Measurements from ENCODE around the gene ST3GAL3.

ST3GAL3 gene

GRCh38 chr1:43962324-43962723, 255.0 kb downstream of the ST3GAL3 start:
- no peak overlapping the region for H4K8ac ChIP-seq (ENCODE audit: low read depth, low read length)
- WGBS (ENCODE audit: extremely low coverage, insufficient coverage, insufficient read length) = no CpG with 5 or more reads among the region's 2 CpGs
- no peak overlapping the region for H2BK12ac ChIP-seq (ENCODE audit: low read length)
- DNase-seq = no peak
- no peak overlapping the region for H2AFZ ChIP-seq (ENCODE audit: insufficient read depth, low read length, poor library complexity)
- H4K91ac ChIP-seq (ENCODE audit: low read depth, low read length) = no peak overlapping the region
- H3K4me3 ChIP-seq (ENCODE audit: low read depth, low read length) = no peak overlapping the region
- H3K79me1 ChIP-seq (ENCODE audit: low read length) = no peaks in the 10 kb centered on the region
- H3K23ac ChIP-seq (ENCODE audit: low read length) = no peak overlapping the region
- H3K4ac ChIP-seq (ENCODE audit: low read depth, low read length) = no peak overlapping the region
- no peaks in the 10 kb centered on the region for H3K27me3 ChIP-seq (ENCODE audit: insufficient read depth, low read length)
- no peak overlapping the region for H2AK5ac ChIP-seq (ENCODE audit: low read length)
- H3K4me1 ChIP-seq (ENCODE audit: control insufficient read depth in 1 of 2, insufficient read depth in 2 of 2, low read length in 2 of 2) = no peaks in the 10 kb centered on the region
- H3K9me3 ChIP-seq (ENCODE audit: insufficient read depth, low read depth, low read length) = no peaks in the 10 kb centered on the region
- H3K4me2 ChIP-seq (ENCODE audit: low read length) = no peak overlapping the region
- H2BK120ac ChIP-seq (ENCODE audit: insufficient read depth, low read length, poor library complexity) = no peak overlapping the region
- H3K14ac ChIP-seq (ENCODE audit: low read length) = no peak overlapping the region
- H4K12ac ChIP-seq (ENCODE audit: low read depth, low read length) = no peak overlapping the region
- H3K9ac ChIP-seq (ENCODE audit: low read length) = no peak overlapping the region
- no peak overlapping the region for H3K18ac ChIP-seq (ENCODE audit: low read length)
- H2BK5ac ChIP-seq (ENCODE audit: low read depth, low read length, poor library complexity) = no peak overlapping the region
- peaks cover 44 to 54% of the 10 kb centered on the region in 2 experiments for H3K36me3 ChIP-seq (ENCODE audit: control insufficient read depth in 1 of 2, insufficient read depth in 2 of 2, low read length in 2 of 2)
- no peaks in the 10 kb centered on the region for H3K79me2 ChIP-seq (ENCODE audit: control insufficient read depth, insufficient read depth, low read length, poor library complexity)
- no peak overlapping the region for H3K27ac ChIP-seq (ENCODE audit: low read depth, low read length)

GRCh38 chr1:43963006-43963405, 255.7 kb downstream of the ST3GAL3 start:
- Histone ChIP-seq H3K79me1 (ENCODE audit: low read length) (no peaks in the 10 kb centered on the region), H2AK5ac (ENCODE audit: low read length) (no peak overlapping the region)

GRCh38 chr1:43963890-43964289, 256.6 kb downstream of the ST3GAL3 start:
- Histone ChIP-seq H3K4ac (ENCODE audit: low read depth, low read length) (no peak overlapping the region), H3K27ac (ENCODE audit: low read depth, low read length) (no peak overlapping the region), H2BK12ac (ENCODE audit: low read length) (no peak overlapping the region), H3K18ac (ENCODE audit: low read length) (no peak overlapping the region), H2BK120ac (ENCODE audit: insufficient read depth, low read length, poor library complexity) (no peak overlapping the region), H3K79me1 (ENCODE audit: low read length) (no peaks in the 10 kb centered on the region), H4K8ac (ENCODE audit: low read depth, low read length) (no peak overlapping the region), H3K4me1 (ENCODE audit: control insufficient read depth in 1 of 2, insufficient read depth in 2 of 2, low read length in 2 of 2) (no peaks in the 10 kb centered on the region), H3K79me2 (ENCODE audit: control insufficient read depth, insufficient read depth, low read length, poor library complexity) (no peaks in the 10 kb centered on the region), H2AK5ac (ENCODE audit: low read length) (no peak overlapping the region), H3K27me3 (ENCODE audit: insufficient read depth, low read length) (no peaks in the 10 kb centered on the region), H3K14ac (ENCODE audit: low read length) (no peak overlapping the region), H4K12ac (ENCODE audit: low read depth, low read length) (no peak overlapping the region), H2AFZ (ENCODE audit: insufficient read depth, low read length, poor library complexity) (no peak overlapping the region), H3K23ac (ENCODE audit: low read length) (no peak overlapping the region), H3K36me3 (ENCODE audit: control insufficient read depth in 1 of 2, insufficient read depth in 2 of 2, low read length in 2 of 2) (peaks cover 35 to 42% of the 10 kb centered on the region in 2 experiments), H3K9ac (ENCODE audit: low read length) (no peak overlapping the region), H2BK5ac (ENCODE audit: low read depth, low read length, poor library complexity) (no peak overlapping the region), H3K9me3 (ENCODE audit: insufficient read depth, low read depth, low read length) (no peaks in the 10 kb centered on the region), H3K4me3 (ENCODE audit: low read depth, low read length) (no peak overlapping the region), H4K91ac (ENCODE audit: low read depth, low read length) (no peak overlapping the region), H3K4me2 (ENCODE audit: low read length) (no peak overlapping the region)
- WGBS (ENCODE audit: extremely low coverage, insufficient coverage, insufficient read length) = no CpG with 5 or more reads among the region's 5 CpGs
- DNase-seq = no peak

More at GRCh38 chr1:43963006-43963405, 255.7 kb downstream of the ST3GAL3 start:
- no peak overlapping the region for H3K4me3 ChIP-seq (ENCODE audit: low read depth, low read length)
- no CpG with 5 or more reads among the region's 3 CpGs for WGBS (ENCODE audit: extremely low coverage, insufficient coverage, insufficient read length)
- H3K4me2 ChIP-seq (ENCODE audit: low read length) = no peak overlapping the region
- no peak overlapping the region for H3K4ac ChIP-seq (ENCODE audit: low read depth, low read length)
- no peak for DNase-seq
- no peak overlapping the region for H4K12ac ChIP-seq (ENCODE audit: low read depth, low read length)
- H3K27ac ChIP-seq (ENCODE audit: low read depth, low read length) = no peak overlapping the region
- H2BK12ac ChIP-seq (ENCODE audit: low read length) = no peak overlapping the region
- no peak overlapping the region for H3K23ac ChIP-seq (ENCODE audit: low read length)
- no peak overlapping the region for H3K14ac ChIP-seq (ENCODE audit: low read length)
- no peak overlapping the region for H4K91ac ChIP-seq (ENCODE audit: low read depth, low read length)
- H3K18ac ChIP-seq (ENCODE audit: low read length) = no peak overlapping the region
- H3K27me3 ChIP-seq (ENCODE audit: insufficient read depth, low read length) = no peaks in the 10 kb centered on the region
- H3K9ac ChIP-seq (ENCODE audit: low read length) = no peak overlapping the region
- no peaks in the 10 kb centered on the region for H3K9me3 ChIP-seq (ENCODE audit: insufficient read depth, low read depth, low read length)
- H3K4me1 ChIP-seq (ENCODE audit: control insufficient read depth in 1 of 2, insufficient read depth in 2 of 2, low read length in 2 of 2) = no peaks in the 10 kb centered on the region
- H2BK120ac ChIP-seq (ENCODE audit: insufficient read depth, low read length, poor library complexity) = no peak overlapping the region
- no peak overlapping the region for H4K8ac ChIP-seq (ENCODE audit: low read depth, low read length)
- no peak overlapping the region for H2AFZ ChIP-seq (ENCODE audit: insufficient read depth, low read length, poor library complexity)
- no peak overlapping the region for H2BK5ac ChIP-seq (ENCODE audit: low read depth, low read length, poor library complexity)
- peaks cover 40 to 51% of the 10 kb centered on the region in 2 experiments for H3K36me3 ChIP-seq (ENCODE audit: control insufficient read depth in 1 of 2, insufficient read depth in 2 of 2, low read length in 2 of 2)
- H3K79me2 ChIP-seq (ENCODE audit: control insufficient read depth, insufficient read depth, low read length, poor library complexity) = no peaks in the 10 kb centered on the region

- H2AFZ ChIP-seq (ENCODE audit: insufficient read depth, low read length, poor library complexity) = no peak overlapping the region
- DNase-seq = no peak
- H3K79me1 ChIP-seq (ENCODE audit: low read length) = no peaks in the 10 kb centered on the region
- no peak overlapping the region for H4K8ac ChIP-seq (ENCODE audit: low read depth, low read length)
- no peak overlapping the region for H4K12ac ChIP-seq (ENCODE audit: low read depth, low read length)
- no peaks in the 10 kb centered on the region for H3K27me3 ChIP-seq (ENCODE audit: insufficient read depth, low read length)
- no peak overlapping the region for H3K27ac ChIP-seq (ENCODE audit: low read depth, low read length)
- H3K4me2 ChIP-seq (ENCODE audit: low read length) = no peak overlapping the region
- H3K9ac ChIP-seq (ENCODE audit: low read length) = no peak overlapping the region
- H3K4me3 ChIP-seq (ENCODE audit: low read depth, low read length) = no peak overlapping the region
- no CpG with 5 or more reads among the region's 3 CpGs for WGBS (ENCODE audit: extremely low coverage, insufficient coverage, insufficient read length)
- H2AK5ac ChIP-seq (ENCODE audit: low read length) = no peak overlapping the region
- no peak overlapping the region for H2BK12ac ChIP-seq (ENCODE audit: low read length)
- no peak overlapping the region for H2BK5ac ChIP-seq (ENCODE audit: low read depth, low read length, poor library complexity)
- no peak overlapping the region for H3K23ac ChIP-seq (ENCODE audit: low read length)
- H3K79me2 ChIP-seq (ENCODE audit: control insufficient read depth, insufficient read depth, low read length, poor library complexity) = no peaks in the 10 kb centered on the region
- H3K36me3 ChIP-seq (ENCODE audit: control insufficient read depth in 1 of 2, insufficient read depth in 2 of 2, low read length in 2 of 2) = peaks cover 30 to 36% of the 10 kb centered on the region in 2 experiments
- H3K18ac ChIP-seq (ENCODE audit: low read length) = no peak overlapping the region
- H3K9me3 ChIP-seq (ENCODE audit: insufficient read depth, low read depth, low read length) = peaks cover 2% of the 10 kb centered on the region
- H2BK120ac ChIP-seq (ENCODE audit: insufficient read depth, low read length, poor library complexity) = no peak overlapping the region
- H4K91ac ChIP-seq (ENCODE audit: low read depth, low read length) = no peak overlapping the region
- H3K14ac ChIP-seq (ENCODE audit: low read length) = no peak overlapping the region
- no peak overlapping the region for H3K4ac ChIP-seq (ENCODE audit: low read depth, low read length)
- H3K4me1 ChIP-seq (ENCODE audit: control insufficient read depth in 1 of 2, insufficient read depth in 2 of 2, low read length in 2 of 2) = peaks cover 0 to 3% of the 10 kb centered on the region in 2 experiments
These were observed 258.0 kb downstream of the ST3GAL3 start for GRCh38 chr1:43965316-43965715.

Measured in trophoblast cell (in vitro differentiated cells and primary cell).